NCI-H2171 (cell line): ENCODE data around the gene OGFOD2.

Experiments used
- DNase-seq: peaks from one replicate; lab custom pipeline; 2025; lab: John Stamatoyannopoulos, UW

Gene OGFOD2

DNA sequence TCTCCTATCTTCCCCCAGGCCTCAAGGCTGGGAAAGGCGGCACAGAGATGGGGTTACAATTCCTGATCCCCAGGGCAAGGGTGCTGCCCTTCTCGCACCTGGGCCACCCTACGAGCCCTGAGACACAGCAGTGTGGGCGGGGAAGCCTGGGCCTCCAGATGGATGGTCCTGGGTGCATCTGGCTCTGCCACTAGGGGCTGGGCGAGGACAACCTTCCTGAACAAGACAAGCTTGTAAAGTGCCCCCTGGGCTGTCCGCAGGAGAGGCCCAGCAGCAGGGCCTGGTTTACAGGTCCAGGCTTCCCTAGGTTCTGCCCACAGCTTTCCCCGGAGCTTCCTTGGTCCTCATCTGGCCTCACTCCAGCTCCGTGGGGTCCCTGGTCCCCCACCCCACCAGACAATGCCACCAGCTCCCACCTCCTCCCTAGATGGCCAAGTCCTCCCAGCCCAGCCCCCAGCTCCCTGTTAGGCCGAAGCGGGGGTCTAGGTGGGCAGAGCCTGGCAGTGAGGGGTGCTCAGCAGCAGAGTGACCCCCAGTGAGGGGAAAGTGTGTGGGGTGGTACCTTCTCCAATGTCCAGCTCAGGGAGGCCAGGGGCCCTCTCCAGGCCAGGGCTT, 14.3 kb downstream of the OGFOD2 start:
- DNase-seq: no peak

DNA sequence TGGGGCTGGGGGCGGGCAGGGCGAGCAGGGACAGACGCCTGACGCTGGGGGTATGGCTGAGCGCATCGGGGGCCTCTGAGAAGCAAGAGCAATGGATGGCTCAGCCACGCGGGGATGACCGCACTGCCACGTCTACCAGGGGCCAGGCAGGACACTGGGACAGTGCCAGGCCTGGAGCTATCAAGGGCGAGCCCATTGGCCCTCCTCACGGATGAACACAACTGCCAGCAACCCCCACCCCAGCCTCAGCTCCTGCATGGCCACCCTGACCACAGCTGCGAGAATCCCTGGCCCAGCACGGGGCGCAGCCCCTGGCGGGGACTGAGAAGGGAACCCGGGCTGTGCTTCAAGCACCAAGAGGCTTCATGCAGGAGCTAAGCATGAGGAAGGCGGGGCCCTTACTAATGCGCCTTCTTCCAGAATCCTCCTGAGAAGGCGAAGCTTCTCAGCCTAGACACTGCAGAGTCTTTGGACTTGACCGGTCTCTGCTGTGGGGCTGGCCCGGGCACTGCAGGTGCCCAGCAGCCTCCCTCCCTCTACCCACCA, 14.9 kb downstream of the OGFOD2 start:
- no peak for DNase-seq

DNA sequence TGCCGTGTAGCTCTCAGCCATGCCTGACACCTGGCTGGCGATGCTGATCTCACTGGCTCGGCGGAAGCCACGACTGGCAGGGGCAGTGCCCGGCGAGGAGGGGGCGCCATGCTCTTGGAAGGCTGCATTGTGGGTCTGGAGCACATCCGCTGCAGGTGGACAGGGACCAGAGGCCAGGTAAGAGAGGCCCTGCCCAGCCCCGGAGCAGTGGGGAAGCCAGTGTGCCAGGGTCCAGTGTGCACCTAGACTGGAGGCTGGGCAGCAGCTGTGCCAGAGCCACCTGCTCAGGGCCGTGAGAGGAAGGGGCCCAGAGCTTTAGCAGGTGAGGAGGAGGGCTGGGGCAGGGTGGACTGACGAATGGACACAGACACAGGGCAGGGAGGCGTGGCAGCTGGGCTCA, 15.5 kb downstream of the OGFOD2 start:
- DNase-seq: no peak

DNA sequence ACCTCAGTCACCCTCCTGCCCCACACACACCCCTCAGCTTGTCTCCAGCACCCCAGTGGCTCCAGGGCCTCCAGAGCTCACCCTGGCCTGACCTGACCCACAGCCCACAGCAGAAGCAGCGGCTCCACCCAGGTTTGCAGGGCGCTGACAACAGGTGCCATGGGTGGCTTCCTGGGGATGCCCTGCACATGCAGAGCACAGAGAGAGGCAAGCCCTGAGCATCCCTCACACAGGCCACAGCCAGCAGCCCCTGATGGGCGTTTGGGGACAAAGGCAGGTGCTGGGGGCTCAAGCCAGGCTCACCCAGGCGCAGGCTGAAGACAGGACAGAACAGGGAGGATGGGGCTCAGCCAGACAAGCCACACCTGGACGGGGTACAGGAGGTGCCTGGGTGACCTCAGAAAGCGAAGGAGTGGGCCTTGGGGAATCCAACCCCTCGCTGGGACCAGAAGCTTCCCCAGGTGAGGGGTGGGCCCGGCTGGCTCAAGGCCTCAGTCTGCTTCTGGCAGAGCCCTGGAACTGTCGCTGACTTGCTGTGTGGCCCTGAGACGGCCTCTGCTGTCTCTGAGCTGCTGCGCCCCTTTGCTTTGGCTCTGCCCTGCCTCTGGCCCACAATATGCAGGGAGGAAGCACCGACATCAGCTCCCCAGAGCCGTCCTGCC, 16.0 kb downstream of the OGFOD2 start:
- no peak for DNase-seq

DNA sequence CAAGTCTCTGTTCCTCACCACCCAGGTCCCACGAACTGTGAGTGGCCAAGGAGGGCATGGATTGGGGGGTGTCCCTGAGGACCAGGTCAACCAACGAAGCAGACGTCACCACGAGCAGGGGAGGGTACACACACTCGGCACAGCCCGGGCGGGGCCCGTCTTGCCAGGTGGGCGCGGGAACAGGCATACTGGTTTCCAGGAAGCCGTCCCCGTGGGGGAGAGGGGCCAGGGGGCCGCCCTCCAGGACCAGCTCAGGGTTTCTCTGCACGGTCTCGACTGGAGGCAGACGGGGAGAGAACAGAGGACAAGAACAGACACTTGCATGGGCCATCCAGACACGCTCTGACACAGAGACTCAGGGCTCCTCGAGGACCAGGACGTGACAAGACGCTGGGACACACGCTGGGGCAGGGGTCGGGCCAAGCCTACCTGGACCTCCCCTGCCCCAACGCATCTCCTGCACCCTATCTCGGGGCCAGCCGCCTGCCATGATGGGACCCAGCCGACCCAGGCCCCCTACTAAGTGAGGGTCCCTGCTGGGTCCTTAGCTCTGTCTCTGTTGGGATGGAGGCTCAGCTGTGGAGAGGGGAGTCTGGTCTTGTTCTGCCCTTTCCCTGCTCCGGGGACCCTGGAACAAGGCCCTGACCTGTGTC, 16.7 kb downstream of the OGFOD2 start:
- DNase-seq: no peak

DNA sequence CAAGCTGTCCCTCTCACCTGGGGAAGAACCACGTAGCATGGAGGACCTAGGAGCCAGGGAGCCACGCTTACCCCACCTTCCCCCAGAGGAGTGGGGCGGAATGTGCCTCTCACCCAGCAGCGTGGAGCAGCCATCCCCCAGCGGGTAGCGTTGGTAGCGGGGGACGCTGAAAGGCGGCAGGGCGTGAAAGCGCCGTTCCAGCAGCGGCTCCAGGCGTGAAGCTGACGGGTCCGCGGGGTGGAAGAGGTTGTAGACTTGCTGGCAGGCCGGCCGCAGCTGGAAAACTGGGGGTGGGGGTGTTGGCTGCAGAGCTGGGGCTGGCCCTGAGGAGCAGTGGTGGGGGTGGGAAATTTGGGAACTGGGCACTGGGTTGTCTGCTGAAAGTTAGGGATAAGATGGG, 17.3 kb downstream of the OGFOD2 start:
- no peak for DNase-seq

DNA sequence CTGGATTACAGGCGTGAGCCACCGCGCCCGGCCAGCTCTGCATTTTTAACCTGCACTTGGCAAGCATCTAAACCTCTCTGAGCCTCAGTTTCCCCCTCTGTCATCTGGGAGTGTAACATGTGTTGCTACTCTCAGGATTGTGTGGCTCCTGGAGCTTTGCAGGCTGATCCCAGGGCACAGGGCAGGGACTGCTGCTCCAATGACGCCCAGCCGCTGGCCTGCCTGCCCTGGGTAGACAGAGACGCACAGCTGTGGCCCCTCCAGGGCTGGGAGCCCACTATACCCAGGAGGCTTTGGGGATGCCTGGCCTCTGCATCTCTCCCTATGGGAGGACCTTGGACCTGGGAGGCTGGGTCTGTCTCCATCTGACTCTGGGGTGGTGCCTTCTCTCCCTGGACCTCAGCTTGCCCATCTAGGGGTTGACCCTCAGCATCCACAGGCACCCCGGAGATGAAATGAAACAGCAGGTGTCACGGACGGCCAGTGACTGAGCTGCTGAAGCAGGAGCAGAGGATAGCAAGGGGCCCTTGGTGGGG, 19.2 kb downstream of the OGFOD2 start:
- DNase-seq: no peak

DNA sequence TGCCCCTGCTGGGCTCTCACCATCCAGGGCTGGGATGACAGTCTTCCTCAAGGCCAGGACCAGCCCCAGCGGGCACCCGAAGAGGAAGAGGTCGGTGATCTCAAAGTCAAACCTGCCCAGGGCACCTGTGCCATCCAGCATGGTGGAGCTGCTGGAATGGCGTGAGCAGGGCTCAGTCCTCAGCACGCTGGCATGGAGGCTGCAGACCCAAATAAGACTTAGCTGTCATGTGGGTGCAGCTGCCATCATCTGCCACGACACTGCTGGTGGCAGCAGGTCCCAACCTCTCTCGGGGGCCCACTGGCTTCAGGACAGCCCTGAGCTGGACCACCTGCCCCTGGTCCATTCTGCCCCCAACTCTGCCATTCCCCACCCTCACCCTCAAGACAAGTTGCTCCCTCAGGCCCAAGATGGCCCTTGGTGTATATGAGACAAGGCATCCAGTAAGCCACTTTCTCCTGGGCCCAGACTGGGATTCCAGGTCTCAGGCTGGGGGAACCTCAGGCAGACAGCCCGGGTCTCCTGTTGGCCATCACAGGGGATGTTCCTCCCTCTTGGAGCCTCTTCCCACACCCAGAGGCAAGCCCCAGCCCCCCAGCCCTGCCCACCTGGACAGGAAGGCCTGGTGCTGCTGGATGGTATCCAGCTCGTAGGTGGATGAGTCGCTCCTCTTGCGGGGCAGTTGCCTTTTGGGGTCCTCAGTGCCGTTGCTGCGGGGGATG, 19.9 kb downstream of the OGFOD2 start:
- no peak for DNase-seq

DNA sequence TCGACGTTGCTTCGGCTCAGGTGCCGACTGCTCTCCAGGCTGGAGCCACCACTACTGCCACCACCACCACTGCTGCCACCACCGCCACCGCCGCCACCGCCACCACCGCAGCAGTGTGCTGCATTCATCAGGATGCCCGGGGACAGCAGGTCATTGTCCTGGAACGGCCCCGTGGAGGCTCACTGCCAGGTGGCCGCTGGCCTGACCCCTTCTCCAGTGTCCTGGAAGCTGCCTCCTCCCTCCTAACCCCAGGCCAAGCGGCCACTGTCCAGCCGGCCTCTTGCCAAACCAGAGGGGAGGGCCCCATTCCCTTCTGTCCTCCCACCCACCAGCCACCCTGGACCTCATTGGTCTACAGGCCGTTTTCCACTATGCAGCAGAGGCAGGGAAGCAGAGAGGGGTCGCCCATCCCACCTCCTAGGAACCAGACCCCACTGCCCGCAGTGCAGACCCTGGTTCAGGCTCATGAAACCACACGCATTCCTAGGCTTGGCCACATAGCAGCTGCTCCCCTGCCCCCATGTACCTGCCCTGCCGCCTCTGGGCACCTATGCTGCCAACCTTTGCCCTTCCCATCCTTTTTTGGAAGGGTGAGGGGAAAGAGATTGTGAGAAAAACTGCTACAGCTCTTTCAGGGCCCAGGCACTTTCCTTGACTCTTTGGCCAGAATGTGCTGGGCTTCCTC, 20.6 kb downstream of the OGFOD2 start:
- no peak for DNase-seq

DNA sequence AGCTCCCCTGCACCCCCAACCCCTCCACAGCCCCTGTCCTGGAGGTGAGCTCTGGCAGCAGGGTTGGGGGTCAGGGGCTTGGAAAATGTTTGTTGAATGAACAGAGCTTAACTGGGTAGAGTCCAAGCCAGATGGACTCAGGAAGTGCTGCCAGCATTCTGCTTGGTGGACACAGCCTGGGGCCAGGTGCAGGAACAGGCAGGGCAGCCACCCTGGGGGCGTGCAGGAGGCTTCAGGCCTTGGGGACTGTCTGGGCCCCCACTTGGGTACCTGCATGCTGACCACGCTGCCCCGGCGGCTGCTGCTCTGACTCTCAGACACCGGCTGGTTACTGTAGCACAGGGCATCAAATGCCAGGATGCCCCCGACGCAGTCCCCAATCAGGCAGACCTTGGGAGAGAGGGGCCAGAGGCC, 21.2 kb downstream of the OGFOD2 start:
- no peak for DNase-seq

DNA sequence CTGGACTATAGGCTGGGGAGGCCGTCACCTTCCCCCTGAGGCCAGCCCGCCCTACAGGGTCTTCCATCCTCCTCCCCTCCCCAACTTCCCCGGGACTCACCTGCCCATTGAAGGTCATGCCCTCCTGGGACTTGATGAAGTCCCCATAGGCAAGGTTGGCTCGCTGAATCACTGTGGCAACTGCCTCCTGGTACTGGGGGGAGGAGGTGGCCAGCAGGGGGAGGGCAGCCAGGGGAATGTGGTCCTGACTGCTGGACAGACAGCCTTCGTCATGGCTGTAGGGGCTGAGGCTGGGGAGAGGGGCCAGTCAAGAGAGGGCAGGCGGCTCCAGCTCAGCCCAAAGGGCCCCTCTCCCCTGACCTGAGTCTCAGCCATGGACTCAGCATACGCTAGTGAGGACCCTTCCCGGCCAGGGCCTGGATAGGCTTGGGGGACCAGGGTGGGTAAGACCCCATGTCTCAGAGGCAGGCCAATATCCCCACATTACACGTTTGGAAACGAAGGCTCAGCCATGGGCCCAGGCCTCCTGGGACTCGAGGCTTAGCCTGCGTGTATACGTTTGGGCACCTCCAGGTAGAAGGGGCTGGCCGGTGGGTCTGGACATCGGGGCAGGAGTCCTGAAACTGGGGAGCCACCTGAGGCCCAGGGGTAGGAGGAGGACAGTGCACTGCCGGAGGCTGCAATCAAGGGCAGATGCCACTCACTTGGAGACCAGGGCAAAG, 21.7 kb downstream of the OGFOD2 start:
- no peak for DNase-seq

DNA sequence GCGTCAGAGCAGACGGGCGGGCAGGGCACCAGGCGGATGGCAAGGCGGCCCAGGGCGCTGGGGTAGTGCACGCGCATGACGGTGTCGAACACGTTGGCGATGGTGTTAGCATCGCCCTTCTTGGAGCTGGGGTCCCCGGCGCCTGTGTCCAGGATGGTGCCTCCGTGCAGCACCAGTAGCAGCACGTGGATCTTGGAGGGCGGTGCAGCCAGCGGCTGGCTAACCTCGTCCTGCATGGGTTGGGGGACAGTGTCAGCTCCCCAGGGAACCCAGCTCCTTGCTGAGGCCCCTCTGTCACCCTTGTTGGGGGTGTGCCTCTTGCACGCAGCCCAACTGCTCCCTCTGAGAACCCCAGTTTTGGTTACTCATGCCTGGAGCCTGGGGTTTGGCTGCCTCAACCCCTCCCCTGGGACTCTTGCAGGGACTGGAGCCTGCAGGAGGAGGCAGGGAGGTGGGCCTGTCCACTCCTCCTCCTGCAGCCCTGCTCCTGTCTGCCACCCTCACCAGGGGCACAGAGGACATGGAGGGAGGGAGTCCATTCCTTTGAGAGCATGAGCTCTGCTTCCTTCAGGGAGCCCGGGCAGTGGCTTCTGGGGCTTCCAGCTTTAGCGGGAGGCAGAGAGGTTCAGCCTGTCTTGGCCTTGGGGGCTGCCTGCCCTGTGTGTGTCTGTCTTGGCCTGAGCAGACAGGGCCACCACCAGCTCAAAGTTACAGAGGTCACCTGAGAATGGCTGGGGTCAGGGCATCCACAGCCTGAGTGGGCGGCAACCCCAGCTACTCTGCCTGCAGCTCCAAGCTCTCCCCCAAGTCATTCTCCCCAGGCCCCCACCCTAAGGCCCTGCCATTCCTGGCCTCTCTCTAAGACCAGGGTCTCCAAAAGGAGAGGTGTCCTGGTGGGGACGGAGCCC, 22.6 kb downstream of the OGFOD2 start:
- no peak for DNase-seq

DNA sequence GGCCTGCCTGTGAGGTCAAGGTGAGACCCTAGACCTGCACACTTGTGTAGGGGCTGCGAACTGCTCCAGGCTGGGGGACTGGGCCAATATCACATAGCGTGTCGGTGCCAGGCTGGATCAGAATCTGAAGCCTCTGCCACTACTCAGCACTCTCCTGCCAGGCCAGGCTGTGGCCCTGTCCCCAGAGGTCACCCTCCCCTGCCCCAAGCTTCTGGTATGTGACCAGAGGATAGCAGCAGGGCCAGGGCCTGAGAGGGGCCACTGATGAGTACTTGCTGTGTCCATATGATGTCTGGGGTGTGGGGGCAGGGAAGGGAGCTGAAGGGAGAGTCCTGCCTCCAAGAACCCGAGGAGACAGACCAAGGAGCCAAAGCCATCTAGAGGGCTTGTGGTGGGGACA, 23.3 kb downstream of the OGFOD2 start:
- no peak for DNase-seq

DNA sequence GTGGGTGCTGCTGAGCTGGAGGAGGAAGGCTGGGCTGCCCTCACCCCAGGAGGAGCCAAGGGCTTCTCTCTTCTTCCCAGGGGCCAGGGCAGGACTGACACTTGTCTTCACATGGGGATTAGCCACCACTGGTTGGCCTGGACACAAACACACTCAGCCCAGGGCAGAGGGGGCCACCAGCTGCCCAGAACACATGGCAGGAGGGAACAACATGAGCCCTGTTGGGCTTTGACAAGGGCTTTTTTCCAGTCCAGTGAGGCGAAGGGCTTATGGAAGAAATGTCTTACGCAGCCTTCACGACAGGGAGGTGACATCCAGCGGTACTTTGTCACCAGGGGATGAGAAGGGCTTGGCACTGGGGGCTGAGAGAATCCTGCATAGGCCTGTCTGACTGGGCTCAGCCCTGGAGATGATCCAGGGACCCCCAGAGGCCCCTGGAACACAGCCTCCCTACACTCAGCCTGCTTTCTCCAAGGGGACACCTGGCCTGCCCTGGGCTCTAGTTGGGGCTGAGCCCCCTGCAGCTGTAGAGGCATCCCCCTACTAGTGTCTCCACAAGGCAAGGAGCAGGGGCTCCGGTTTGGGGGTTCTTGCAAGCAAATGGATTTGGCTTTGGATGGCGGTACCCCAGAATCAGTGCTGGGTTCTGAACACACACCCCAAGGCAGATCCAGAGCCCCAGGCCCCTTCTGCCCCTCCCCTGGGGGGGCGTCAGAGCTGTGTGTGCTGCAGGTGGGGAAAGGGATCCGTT, 24.3 kb downstream of the OGFOD2 start:
- no peak for DNase-seq

DNA sequence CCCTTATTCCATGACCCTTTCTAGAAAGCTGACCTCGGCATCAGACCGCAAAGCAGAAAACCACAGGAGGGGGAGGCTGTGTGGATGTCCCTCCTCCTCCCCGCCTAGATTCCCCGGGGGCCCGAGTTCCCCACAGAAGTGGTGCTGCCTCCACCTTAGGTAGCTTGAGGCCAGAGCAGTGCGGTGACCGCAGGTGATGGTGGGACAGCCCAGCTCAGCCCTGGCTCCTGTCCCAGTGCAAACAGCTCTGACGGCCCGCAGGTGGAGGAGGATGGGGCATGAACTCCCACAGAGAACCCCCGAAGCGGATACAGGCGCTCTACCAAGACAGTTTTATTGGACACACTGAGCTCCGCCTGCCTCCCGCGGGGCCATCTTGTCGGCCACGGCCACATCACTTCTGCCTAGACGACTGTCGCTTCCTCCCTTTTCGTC, 25.0 kb downstream of the OGFOD2 start:
- no peak for DNase-seq

DNA sequence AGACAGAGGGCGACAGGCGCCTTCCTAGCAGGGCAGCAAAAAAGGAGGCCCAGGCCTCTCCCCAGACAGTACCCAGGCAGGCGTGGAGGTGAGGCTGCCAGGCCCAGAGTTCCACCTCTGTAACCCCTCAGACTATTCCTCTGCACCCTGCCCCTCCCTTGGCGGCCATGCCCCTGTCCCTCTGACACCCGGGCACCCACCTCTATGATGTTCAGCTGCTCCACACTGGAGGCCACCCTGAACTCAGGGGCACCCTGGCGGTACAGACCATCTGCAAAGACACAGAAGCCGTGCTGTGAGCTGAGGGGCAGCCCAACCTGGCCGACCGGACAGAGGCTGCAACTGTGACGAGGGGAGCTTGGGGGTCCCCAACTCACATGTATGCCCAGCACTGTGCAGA, 25.5 kb downstream of the OGFOD2 start:
- DNase-seq: no peak

DNA sequence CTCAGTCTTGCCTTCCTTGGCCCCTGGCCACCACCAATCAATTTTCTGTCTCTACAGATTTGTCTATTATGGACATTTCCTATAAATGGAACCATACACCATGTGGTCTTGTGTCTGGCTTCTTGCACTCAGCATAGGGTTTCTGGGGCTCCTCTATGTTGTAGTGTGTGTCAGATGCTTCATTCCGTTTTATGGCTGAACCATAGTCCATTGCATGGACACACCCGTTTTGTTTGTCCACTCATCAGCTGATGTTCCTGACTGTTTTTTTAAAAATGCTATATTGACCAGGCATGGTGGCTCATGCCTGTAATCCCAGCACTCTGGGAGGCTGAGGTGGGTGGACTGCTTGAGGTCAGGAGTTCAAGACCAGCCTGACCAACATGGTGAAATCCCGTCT, 26.4 kb downstream of the OGFOD2 start:
- no peak for DNase-seq

DNA sequence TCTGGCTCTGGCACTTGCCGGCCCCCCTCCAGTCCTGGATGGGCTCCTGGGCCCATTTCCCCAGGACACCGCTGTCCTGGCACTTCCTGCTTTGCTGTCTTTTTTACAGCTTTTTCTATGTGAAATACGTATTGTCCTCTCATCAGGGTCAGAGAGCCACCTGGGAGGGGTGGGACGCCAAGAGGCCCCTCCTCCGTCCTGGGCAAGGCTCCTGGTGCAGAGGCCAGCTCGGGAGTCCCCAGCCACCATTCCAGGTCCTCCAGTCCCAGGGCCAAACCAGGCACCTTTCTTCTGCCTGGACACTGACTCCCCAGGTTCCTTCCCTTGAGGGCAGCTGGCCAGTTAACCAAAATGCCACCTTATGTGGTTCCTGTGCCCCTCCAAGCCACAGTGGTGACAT, 28.2 kb downstream of the OGFOD2 start:
- DNase-seq: no peak

DNA sequence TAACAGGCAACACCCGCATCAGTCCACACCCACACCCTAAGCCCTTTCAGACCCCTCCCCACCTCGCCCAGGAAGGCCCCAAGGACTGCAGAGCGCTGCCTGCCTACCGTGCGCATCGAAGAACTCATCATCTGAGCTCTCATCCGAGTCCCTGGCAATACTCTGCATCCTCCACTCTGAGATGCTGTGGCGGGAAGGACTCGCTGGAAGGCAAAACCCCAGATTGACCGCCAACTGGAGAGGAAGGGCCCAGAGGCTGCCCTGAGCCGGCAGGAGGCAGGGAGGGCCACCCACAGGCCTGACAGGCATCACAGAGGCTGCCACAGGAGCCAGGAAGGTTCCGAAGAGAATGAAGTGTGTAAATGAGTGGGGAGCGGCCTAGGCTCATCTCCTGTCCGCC, 29.2 kb downstream of the OGFOD2 start:
- DNase-seq: no peak
